Activated naive CD8-positive, alpha-beta T cell treated with anti-CD3 and anti-CD28 coated beads, Interleukin-2, amount 50 U/mL, for 16 hours (primary cell): Measurements from ENCODE around the gene FRMD4B.
A peak's percentile ranks its signal among the peaks of the same experiment; 100 is the strongest.

ENCODE experiments used
- DNase-seq: peaks from one replicate; pipeline ENCODE4 v3.0.0-alpha.2; 2020; ENCODE audit warnings: low read depth, low spot score

FRMD4B gene

DNA sequence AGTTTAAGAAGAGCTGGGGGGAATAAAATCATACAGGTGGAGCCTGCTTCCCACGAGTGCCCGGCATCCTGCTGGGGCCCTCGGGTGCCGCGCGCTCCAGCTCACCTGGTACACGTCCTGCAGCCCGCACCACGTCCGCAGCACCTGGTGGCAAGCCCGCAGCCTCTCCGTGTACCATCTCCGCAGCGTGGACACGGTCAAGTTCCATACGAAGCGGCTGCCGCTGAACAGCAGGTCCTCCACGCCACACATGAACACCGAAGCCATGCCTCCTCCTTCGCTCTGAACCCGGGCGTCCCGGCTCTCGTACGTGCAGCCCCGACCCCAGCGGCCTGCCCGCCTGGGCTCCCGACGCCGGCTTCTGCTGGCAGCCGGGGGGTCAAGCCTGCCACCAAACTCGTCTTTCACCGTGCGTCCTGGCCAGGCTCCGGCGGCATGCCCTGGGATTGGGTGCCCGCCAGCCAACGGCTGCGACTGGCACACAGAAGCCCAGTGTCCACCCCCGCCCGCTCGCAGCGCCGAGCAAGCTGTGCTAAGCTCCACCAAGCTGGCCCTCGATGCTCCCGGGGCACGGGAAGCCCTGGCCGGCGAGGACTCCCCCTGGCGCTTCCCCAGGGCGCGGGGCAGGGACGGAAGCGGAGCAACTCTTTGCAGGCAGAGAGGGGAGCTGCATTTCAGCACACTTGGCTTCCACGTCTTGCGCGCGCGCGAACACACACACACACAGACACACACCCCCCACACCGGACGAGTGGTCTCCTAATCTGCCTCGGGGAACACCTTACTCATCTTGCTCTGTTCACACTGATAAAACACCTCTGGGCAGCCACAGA, at the start of gene FRMD4B:
Gene FRMD4B (minus strand): TSS at position 366 of the 833 bp plus-strand sequence. CDS start 99 bp downstream, at position 267.
- no peak for DNase-seq

DNA sequence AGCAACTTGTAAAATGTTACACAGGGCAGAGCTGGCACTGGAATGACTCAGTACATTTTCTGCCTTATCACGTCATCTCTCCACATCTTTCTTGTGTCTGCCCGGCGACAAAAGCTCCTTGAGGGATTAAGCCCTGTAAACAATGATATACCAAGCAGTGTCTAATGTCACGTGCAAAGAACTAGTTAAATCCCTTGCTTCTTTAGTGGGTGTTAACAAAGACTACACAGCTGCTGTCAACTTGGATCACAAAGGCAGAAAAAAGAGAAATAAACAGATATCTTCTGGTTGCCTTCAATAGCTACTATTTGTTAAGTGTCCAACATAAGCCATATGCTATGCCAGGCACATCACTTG, 48.1 kb upstream of the FRMD4B start:
- no peak for DNase-seq

DNA sequence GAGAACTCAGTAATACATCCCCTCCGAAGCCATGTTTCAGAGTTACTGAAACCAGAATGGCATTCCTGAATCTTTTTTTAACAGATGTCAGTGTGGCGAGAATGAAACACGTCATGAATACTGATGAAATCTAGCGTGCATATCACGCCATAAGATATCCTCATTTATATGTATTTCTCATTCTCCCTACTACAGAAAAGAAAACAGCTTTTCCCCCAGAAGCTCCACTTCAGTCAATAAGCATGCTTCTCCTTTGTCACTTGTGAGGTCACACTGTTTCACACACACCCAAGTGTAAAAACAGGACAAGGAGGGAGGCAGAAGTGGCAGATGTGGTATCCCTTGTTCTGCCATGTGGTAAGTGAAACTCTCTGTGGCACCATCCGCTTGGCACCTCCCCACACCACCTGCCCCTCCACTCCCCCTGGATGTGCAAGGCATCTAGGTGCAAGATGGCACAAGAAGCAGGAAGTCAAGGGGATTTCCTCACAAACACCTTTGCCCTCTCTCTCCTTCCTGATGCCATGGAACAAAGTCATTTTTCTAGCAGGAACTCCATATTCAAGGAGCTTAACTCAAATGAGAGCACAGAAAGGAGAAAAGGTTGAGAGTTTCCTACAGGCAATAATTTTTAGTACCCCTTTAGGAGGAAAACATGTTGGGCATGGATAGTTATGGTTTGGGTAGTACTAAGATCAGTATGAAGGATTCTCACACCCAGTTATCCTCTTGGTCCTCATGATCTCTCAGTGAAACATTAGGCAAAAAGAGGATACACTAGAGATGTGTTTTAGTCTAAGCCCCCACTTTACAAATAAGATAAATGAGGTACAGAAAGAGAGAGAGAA, 47.5 kb upstream of the FRMD4B start:
- no peak for DNase-seq

DNA sequence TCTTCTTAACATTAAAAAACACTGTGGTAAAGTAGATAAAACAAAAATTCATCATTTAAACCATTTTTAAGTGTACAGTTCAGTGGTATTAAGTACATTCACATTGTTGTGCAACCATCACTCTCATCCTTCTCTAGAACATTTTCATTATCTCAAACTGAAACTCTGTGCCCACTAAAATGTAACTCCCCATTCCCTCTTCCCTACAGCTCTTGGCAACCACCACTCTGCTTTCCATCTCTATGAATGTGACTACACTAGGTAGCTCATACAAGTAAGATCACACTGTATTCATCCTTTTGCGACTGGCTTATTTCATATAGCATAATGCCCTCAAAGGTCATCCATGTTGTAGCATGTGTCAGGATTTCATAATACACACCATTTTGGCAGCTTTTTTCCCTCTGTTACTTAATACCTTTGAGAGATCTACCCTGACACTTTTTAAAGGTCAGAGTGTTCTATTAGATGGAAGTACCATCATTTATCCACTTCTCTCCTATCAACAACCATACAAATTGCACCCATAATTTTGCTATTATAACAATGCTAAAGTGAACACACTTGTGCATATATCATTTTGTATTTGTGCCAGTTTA, 42.9 kb upstream of the FRMD4B start:
- no peak for DNase-seq

DNA sequence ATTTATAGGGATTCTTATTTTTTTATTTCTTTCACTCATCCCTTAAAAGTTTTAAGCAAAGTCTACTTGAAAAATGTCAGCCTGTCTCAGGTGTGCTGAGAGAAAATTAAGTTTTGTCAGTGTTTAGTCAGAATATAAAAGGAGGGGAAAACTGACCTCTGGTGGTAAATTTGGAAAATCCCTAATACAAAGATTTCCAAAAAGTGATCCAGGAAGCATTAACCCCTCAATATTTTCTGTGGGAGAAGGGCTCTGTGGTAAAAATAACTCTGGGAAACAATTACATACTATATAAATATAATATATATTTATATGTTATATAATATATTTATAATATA, 41.0 kb upstream of the FRMD4B start:
- DNase-seq: no peak

DNA sequence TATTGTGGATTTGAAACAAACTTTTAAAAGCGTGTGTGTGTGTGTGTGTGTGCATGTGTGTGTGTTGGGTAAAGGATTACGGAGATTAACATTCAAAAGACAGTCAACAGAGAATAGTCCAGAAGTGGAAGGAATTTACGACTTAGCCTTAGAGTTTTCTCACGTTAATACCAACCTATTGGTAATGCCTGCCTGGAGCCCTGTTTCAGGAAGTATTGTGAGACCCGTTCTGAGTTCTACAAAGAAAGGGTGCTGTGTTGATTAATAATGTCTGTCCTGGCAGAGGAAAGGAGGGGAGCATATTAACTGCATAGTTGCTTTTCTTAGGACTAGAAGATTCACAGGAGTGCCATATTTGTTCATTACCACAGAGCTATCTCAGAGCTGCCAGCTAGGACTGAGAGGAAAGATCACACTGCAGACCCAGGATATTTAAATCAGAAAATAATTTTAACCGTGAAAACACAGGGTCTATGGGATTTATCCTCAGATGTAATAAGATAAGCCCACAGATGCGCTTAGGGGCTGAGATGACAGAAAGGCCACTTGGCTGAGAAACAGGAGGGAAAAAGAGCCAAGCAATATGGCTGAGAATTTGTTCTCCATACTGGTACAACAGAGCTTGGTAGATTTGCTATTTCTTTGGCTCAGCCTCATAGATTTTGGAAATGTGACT, 40.5 kb upstream of the FRMD4B start:
- DNase-seq: no peak

DNA sequence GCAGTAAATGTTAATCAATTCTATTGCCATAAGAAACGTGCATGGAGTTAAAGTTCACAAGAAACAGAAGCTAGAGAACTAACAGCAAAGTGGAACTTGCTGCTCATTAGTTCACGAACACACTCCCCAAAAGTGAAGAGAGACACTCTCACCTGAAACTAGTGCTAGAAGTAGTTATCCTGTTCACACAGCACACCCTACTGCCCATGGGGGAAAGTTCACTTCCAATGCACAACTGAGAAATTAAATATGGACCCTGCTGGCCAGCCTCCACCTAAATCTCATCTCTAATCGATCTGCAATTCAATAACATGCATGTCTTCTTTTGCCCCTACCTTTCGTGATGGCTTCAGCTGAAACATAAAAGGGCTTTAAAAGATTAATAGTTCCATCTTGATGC, 39.4 kb upstream of the FRMD4B start:
- no peak for DNase-seq

DNA sequence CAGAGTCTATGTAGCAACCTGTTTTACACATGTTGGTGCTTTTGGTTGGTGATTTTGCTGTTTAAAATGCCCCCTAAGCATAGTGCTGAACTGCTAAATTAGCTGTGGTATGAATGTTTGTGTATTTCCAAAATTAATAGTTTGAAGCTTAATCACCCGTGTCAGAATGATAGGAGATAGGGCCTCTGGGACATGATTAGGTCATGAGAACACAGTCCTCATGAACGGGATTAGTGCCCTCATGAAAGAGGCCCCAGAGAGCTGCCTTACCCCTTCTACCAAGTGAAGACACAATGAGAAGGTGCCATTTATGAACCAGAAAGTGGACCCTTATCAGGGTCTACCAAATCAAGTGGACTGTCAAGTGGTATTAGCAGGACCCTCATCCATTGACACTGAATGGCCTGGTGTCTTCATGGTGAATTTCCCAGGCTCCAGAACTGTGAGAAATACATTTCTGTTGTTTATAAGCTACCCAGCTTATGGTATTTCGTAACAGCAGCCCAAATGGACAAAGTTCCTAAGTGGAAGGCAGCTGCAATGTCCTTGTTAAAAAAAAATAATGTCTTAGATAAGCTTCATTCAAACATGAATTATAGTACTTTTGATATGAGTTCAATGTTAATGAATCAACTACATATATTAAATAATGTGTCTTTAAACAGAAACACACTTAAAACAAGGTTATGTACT, 37.7 kb upstream of the FRMD4B start:
- no peak for DNase-seq

DNA sequence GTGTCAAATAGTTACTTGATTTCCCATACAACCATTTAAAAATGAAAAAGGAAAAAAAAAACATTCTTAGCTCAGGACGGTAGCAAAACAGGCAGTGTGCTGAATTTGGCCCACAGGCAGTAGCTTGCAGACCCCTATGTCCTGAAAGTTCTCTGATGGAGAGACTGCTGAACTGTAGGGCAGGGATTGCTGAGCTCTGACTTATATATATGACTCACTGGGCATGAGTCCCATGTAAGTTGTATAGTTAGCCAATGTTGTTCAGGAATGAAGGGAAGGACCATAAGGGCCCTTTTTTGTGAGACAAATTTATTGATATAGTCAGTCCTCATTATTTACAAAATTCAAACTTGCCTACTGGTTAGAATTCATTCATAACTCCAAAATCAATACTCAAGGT, 36.9 kb upstream of the FRMD4B start:
- no peak for DNase-seq

DNA sequence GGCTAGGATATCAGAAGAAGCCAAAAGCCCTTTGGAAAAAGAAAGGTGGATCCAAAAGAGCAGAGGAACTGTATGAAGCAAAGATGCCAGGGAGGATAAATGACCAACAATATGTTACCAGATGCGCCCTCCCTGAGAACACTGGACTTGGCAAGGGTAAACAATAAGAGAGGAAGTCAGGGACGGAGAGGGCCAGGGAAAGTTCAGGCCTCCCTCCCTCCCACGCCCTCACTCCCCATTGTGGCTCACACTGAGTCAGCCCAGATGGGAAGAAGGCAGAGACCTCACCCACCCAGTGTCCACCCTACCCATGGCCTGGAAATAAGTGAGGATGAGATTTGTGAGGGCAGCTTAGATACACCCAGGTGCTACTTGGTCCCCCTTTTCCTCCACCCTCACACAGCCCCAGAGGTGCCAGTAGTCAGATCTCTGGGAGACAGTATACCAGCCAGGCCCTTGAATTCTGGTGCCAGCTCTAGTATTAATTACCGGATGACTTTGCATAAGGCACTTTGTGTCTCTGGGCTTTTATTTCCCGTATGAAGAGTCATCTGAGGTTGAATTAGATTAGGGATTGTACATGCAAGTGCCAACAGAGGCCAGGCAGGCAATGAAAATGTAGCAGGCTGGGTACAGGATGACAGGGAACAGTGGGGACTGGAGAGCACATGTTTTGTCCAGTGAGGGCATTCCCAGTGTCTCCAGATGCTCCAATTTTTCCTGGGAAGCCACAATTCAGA, 35.1 kb upstream of the FRMD4B start:
- DNase-seq: no peak

DNA sequence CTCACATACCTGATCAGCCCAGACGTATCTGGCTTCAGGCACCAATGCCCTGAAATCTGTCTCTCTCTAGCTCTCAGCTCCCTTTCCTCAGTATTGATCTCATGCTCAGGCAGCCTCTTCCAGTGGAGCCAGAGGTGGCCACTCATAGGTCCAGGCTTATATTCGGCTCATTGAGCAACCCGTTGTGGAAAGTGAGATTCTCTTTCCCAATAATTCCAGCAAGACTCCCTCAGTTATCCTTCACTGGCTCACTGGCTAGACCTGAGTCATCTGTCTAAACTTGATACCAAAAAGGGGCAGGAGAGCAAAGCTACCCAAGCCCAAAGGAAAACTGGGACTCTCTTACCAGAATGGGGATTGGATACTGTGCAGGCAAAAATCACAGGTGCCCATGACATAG, 33.4 kb upstream of the FRMD4B start:
- DNase-seq: no peak

DNA sequence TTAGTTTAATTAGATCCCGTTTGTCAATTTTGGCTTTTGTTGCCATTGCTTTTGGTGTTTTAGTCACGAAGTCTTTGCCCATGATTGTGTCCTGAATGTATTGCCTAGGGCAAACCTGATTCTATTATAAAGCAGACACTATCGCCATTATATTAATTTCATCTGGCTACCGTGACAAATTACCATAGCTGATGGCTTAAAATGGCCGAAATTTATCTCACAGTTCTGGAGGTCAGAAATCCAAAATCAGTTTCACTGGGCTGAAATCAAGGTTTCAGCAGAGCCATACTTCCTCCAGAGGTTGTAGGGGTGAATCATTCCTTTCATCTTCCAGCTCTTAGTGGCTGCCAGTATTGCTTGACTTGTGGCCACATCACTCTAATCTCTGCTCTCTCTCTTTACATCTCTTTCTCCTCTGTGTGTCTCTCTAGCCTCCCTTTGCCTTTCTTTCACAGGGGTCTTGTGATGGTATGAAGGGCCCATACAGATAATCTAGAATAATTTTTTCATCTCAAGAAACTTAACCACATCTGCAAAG, 31.7 kb upstream of the FRMD4B start:
- no peak for DNase-seq

DNA sequence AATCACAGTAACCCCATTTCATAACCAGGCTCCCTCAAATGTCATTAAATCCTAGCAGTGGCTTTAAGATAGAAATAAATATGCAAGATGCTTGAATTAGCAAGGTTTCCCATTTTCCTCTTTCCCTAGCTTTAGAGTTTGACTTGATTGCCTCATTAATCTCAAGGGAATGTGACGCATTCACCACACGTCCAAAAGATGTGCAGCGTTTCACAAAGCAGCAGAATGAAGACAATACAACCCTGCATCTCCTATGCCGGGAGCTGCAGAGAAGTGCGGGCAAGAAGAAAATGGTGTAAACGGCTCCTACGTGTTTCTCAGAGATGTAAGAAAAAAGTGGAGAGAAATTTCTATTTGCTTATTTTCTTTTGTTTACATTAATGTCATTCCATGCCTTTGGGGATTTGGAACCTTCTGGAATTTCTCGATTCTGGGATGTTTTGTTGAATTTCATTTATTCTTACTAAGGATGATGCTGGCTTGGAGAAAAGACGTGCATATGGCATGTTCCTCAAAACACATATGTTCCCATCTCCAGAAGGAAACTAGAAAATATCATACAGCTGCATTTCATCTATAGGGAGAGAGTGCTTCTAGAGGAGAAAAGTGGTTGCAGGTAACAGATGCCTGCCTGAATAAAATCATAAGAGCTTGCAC, 27.8 kb upstream of the FRMD4B start:
- DNase-seq: no peak

DNA sequence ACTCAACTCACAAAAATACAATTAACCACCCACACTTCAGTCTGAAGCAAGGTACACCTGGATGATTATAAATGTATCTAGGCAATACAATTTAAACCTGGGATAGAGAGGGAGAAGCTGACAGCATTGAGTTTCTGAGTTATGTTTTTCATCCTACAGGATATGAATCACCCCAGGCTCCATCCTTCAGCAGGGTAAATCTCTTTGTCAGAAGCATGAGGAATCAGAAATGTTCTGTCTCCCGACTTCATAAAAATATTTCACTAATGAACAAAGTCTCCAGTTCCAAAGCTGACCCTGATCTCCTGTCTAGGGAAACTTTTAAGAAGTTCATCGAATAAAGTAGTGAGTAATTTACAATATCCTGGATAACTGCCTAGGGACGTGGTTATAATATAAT, 25.5 kb upstream of the FRMD4B start:
- DNase-seq: no peak

DNA sequence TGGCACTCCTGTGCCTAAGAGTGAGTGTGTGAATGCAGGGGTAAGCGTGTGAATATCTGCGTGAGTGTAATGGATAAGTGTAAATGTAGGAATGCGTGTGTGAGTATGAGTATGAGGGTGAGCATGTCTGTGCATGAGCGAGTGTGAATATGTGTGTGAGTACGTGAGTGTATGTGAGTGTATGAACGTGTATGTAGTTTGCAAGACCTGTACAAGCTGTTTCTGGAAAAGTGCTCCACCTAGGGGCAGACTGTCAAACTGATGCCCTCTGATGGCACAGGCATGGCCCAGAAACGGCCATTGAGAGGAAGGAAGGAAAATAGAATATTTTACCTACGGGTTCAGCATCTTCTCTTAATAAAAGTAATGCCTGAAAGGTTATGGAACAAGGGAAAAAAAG, 24.4 kb upstream of the FRMD4B start:
- peak; percentile 25 for DNase-seq

DNA sequence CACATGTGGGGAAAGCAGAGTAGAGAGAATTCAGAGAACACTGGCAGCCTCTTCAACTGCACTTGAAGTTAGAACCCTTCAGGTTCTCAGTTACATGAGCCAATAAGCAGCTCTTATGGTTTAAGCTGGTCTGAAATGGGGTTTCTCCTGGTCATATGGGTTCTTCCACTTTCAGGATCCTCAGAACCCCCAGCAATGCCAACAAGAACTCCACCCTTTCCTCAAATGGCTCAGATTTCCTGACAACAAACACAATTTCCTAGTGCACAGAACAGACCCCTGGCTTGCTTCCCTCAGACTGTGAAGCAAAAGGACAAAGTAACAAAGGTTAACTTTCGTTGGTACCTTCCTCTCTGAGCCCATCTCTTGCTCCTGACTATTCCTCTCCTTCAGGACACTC, 23.9 kb upstream of the FRMD4B start:
- DNase-seq: no peak

DNA sequence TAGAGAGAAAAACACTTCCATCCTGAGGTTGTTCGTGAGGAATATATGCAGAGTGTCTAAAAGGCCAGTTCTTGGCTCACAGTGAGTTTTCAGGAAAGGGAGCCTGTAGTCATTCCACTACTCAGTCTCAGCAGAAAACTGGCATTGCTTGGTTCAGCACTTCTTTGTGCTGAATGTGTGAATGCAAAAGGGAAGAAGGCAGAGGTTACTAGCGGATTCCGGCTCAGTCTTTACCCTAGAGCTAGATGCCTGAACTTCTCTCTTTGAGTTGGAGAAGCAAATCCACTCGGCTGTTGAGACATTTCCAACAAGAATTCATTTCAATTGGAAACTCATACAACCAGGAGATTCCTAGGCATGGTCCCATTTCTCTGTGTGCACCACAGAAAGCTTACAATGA, 23.1 kb upstream of the FRMD4B start:
- no peak for DNase-seq

DNA sequence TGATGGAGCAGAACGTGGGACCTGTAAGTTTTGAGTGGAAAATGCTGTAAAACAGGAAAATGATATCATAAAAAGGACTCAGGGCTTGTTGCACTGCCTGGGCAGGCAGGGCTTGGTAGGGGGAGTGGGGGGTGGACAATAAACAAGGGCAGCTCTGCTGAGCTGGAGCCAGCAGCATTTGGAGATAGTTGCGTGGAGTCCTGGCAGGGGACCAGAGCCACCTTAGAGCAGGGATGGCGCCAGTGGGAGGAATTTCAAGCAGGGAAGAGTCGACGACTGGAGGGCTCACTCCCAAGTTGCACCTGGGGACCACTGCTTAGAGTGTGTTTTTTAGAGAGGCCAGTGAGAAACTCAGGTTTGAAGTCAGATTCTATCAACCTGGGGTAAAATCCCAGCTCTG, 22.7 kb upstream of the FRMD4B start:
- DNase-seq: no peak

DNA sequence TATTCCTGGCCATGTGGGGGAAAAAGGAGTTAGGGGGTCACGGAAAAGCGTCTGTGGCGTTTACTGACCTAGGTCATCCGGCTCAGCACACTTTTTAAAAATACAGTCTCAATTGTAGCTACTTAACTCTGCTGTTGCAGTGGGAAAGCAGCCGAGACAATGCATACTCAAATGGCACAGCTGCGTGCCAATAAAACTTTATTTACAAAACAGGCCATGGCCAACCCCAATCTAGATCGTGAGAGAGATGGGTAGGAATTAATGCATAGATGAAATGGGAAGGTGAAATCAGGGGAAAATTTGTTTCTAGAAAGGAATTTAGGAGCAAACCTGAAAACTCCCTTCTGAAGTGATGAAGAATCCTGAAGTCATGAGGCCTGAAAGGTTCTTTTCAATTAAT, 22.0 kb upstream of the FRMD4B start:
- no peak for DNase-seq

DNA sequence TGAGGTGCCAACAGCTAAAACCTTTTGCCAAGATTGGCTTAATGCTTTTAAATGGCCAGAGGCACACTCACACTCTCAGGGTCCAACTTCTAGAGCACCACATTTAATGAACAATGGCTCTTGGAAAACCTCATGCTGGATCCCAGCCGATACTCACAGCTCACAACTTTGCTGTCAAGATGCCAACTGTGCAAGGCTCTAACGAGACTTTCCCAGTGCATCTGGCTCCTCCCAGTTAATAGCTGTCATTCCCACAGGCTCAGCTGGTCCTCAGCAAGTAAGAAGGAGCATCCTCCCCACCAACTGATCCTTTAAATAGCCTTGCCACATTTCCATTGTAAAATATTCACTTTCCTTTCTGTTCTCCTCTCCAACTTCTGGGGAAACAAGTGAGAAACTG, 20.3 kb upstream of the FRMD4B start:
- no peak for DNase-seq
